Measurements from ENCODE around the gene CD300H. TPM values are rescaled to one million over a fixed set of nuclear protein-coding genes. Genes with fewer than 3 reads are reported as not detected.

Gene CD300H
- total RNA-seq, 3 donors from 2014 or later = 1.5 TPM; not detected in 2

DNA sequence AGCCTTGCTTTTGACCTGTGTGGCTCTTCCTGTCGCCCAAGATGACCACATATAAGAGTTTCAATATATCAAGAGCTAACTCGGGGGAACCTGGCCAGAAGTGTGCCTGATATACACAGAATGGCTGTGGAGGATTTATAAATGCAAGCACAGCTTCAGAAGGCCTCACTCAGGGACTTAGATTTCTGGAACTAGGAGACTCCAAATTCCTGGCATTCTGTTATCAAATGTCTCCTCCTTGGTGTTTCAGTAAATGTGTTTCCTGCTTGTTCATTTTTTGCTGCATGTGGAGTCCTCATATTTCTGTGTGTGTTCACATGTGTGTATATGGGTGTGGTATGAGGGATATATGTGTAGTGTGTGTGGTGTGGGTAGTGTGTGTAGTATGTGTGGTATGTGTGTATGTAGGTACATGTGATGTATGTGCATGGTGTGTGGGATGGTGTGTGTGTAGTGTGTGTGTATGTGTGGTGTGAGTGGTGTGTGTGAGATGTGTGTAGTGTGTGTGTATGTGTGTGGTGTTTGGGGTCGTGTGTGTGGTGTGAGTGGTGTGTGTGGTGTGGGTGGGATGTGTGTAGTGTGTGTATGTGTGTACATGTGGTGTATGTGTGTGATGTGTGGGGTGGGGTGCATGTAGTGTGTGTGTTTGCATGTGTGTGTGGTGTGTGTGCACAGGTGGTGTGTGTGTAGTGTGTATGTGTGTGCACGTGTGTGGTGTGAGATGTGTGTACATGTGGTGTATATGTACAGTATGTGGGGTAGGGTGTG lies 981 bp upstream of the CD300H start:
- DNase-seq (ENCODE audit: low spot score in 2 of 2) = no peak
- H3K27ac ChIP-seq = no peak overlapping the region
- no peaks in the 10 kb centered on the region for H3K4me1 ChIP-seq
- no peaks in the 10 kb centered on the region for H3K36me3 ChIP-seq
- intact Hi-C loops (cut with DNase I; ENCODE audit: low total_unique reads) = no loop called here
- peaks cover 0 to 22% of the 10 kb centered on the region in 2 donors for H3K27me3 ChIP-seq
- H3K9me3 ChIP-seq = no peaks in the 10 kb centered on the region
- TF ChIP-seq CTCF (IDR thresholded peaks at IDR 0.05) (no peak), POLR2AphosphoS5 (IDR thresholded peaks at IDR 0.05) (no peak), POLR2A (IDR thresholded peaks at IDR 0.05) (no peak)
- no peak overlapping the region for H3K4me3 ChIP-seq

- Histone ChIP-seq H3K4me3 (no peak overlapping the region), H3K27me3 (peaks cover 0 to 22% of the 10 kb centered on the region in 2 donors), H3K36me3 (no peaks in the 10 kb centered on the region), H3K27ac (no peak overlapping the region), H3K4me1 (no peaks in the 10 kb centered on the region), H3K9me3 (no peaks in the 10 kb centered on the region)
- no peak for DNase-seq (ENCODE audit: low spot score in 2 of 2)
- intact Hi-C loops (cut with DNase I; ENCODE audit: low total_unique reads) = no loop called here
- TF ChIP-seq CTCF (IDR thresholded peaks at IDR 0.05) (no peak), POLR2A (IDR thresholded peaks at IDR 0.05) (no peak), POLR2AphosphoS5 (IDR thresholded peaks at IDR 0.05) (no peak)
Observed at GRCh38 chr17:74566132-74566753, 1.1 kb downstream of the CD300H start.

DNA sequence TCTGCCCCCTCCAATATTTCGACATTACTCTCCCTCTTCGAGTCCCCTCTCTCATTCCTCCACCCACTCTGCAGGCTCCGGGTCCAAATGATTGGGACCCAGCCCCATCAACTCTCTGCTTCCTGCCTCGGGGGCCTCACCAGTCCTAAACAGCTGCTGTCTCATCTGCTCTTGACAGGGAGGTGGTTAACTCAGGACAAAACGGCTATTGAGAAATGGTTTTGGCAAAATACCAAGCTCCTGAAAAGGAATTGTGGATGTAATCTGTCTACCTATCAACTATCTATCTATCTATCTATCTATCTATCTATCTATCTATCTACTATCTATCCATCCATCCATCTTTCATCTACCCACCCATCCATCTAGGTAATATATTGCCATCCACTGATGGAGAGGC lies 2.2 kb downstream of the CD300H start:
- TF ChIP-seq POLR2A (IDR thresholded peaks at IDR 0.05) = no peak
- TF ChIP-seq POLR2AphosphoS5 (IDR thresholded peaks at IDR 0.05) = no peak
- TF ChIP-seq CTCF (IDR thresholded peaks at IDR 0.05) = no peak
- H3K4me1 ChIP-seq = no peaks in the 10 kb centered on the region
- intact Hi-C loops (cut with DNase I; ENCODE audit: low total_unique reads) = no loop called here
- DNase-seq (ENCODE audit: low spot score in 2 of 2) = no peak
- H3K4me3 ChIP-seq = no peak overlapping the region
- H3K27me3 ChIP-seq = peaks cover 0 to 20% of the 10 kb centered on the region in 2 donors
- no peak overlapping the region for H3K27ac ChIP-seq
- no peaks in the 10 kb centered on the region for H3K36me3 ChIP-seq
- H3K9me3 ChIP-seq = no peaks in the 10 kb centered on the region

- no peaks in the 10 kb centered on the region for H3K36me3 ChIP-seq
- no peak for DNase-seq (ENCODE audit: low spot score in 2 of 2)
- no peak for TF ChIP-seq POLR2AphosphoS5 (IDR thresholded peaks at IDR 0.05)
- no peak for TF ChIP-seq POLR2A (IDR thresholded peaks at IDR 0.05)
- no peak for TF ChIP-seq CTCF (IDR thresholded peaks at IDR 0.05)
- intact Hi-C loops (cut with DNase I; ENCODE audit: low total_unique reads) = no loop called here
- H3K27me3 ChIP-seq = peaks cover 0 to 20% of the 10 kb centered on the region in 2 donors
- no peak overlapping the region for H3K27ac ChIP-seq
- H3K4me3 ChIP-seq = no peak overlapping the region
- no peaks in the 10 kb centered on the region for H3K9me3 ChIP-seq
- no peaks in the 10 kb centered on the region for H3K4me1 ChIP-seq
Observed at GRCh38 chr17:74563358-74563757, 4.0 kb downstream of the CD300H start.

- TF ChIP-seq POLR2AphosphoS5 (IDR thresholded peaks at IDR 0.05) (no peak), POLR2A (IDR thresholded peaks at IDR 0.05) (no peak)
Observed at GRCh38 chr17:74561586-74561985, 5.7 kb downstream of the CD300H start.

More at GRCh38 chr17:74561586-74561985, 5.7 kb downstream of the CD300H start:
- Histone ChIP-seq H3K4me3 (no peak overlapping the region), H3K36me3 (no peaks in the 10 kb centered on the region), H3K9me3 (no peaks in the 10 kb centered on the region), H3K4me1 (no peaks in the 10 kb centered on the region), H3K27ac (no peak overlapping the region), H3K27me3 (peaks cover 0 to 20% of the 10 kb centered on the region in 2 donors)
- intact Hi-C loops (cut with DNase I; ENCODE audit: low total_unique reads) = no loop called here
- no peak for DNase-seq (ENCODE audit: low spot score in 2 of 2)

Measured in breast epithelium (tissue), 4 donors.